ES-I3 (cell line): ENCODE results near the gene ETS1.

Experiments
- H3K36me3 ChIP-seq: 2 replicates; pipeline ENCODE4 v1.6.1; 2013; ENCODE audit warnings: mild to moderate bottlenecking, low read length, control low read depth, moderate library complexity; ENCODE audit not compliant: insufficient read depth
- H3K4me1 ChIP-seq: 2 replicates; pipeline ENCODE4 v1.6.1; 2013; ENCODE audit warnings: mild to moderate bottlenecking, control low read depth, low read length; ENCODE audit not compliant: insufficient read depth
- H3K9ac ChIP-seq: 2 replicates; pipeline ENCODE4 v1.6.1; 2013; ENCODE audit warnings: low read depth, mild to moderate bottlenecking, low read length, moderate library complexity
- H3K9me3 ChIP-seq: 2 replicates; pipeline ENCODE4 v1.6.1; 2013; ENCODE audit warnings: mild to moderate bottlenecking, low read length, moderate library complexity; ENCODE audit not compliant: control insufficient read depth, insufficient read depth

Gene ETS1

GRCh38 chr11:128501008-128501407, 86.3 kb downstream of the ETS1 start:
- H3K36me3 ChIP-seq, result no peaks in the 10 kb centered on the region
- H3K9ac ChIP-seq, result no peak overlapping the region
- H3K4me1 ChIP-seq, result peaks cover 14% of the 10 kb centered on the region
- no peaks in the 10 kb centered on the region; the same call in none of the 2 replicates for H3K9me3 ChIP-seq

DNA sequence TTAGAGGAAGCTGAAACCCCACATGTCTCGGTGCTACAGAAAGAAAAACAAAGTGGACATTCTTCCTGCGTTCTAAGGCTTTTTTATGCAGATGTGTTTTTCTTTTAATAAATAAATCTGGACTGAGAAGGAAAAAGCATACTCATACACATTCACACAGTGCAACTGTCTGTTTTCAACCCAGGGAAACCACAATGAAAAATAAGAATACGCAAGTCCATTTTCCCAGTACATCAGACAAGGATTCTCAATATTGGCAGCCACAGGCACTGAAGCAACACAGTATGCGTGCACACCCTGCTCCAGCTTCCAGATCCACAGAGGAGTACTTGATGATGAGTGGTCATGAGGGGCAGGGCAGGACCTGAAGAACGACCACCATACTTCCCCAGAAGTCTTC, 86.9 kb downstream of the ETS1 start:
- no peaks in the 10 kb centered on the region for H3K36me3 ChIP-seq
- H3K4me1 ChIP-seq, result peaks cover 14% of the 10 kb centered on the region
- H3K9me3 ChIP-seq, result no peaks in the 10 kb centered on the region; the same call in none of the 2 replicates
- no peak overlapping the region for H3K9ac ChIP-seq

GRCh38 chr11:128499613-128500253, 87.6 kb downstream of the ETS1 start:
- Histone ChIP-seq H3K9me3 (no peaks in the 10 kb centered on the region; the same call in none of the 2 replicates), H3K36me3 (no peaks in the 10 kb centered on the region), H3K4me1 (peaks cover 14% of the 10 kb centered on the region), H3K9ac (no peak overlapping the region)

DNA sequence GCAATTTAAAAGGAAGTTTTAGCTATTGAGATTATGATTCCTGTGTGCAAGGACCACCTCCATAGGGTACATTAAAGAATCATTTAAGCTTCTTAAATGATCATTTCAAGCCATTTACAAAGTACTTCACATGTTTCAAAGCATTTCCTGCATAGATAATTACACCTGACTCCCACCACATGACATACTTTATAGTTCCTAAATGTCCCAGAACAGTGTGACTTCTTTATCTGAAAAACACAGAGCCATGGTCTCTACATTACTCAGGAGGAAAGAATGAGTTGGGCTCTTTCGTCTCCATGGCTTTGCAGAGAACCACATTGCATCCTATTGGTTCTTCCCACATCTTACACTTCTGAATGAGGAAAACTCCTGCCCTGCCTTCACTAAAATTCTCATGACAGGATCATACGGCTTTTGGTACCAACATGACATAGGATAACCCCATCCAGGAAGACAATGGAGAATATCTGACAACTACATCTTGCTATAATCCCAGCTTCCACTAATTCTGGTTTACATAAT, 88.6 kb downstream of the ETS1 start:
- Histone ChIP-seq H3K9ac (no peak overlapping the region), H3K4me1 (peaks cover 11% of the 10 kb centered on the region), H3K9me3 (no peaks in the 10 kb centered on the region; the same call in none of the 2 replicates), H3K36me3 (no peaks in the 10 kb centered on the region)

DNA sequence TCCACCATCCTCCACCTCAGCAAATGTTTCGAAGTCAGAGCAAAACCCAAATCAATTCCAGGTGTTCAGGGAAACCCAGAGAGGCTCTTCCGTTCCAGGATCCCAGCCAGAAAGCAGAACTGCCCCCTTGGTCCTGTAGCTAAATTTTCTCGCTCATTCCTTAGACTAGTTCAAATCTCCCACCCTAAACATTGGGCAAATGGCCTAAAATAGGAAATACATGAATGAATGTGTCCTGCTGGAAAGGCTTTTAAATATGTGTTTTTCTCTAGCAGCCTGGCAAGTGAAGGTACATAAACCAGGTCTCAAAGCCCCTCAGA, 89.6 kb downstream of the ETS1 start:
- H3K4me1 ChIP-seq, result peaks cover 11% of the 10 kb centered on the region
- H3K36me3 ChIP-seq, result no peaks in the 10 kb centered on the region
- no peaks in the 10 kb centered on the region; the same call in 1 of the 2 replicates for H3K9me3 ChIP-seq
- no peak overlapping the region for H3K9ac ChIP-seq

GRCh38 chr11:128497061-128497775, 90.1 kb downstream of the ETS1 start:
- no peaks in the 10 kb centered on the region; the same call in 1 of the 2 replicates for H3K9me3 ChIP-seq
- H3K4me1 ChIP-seq, result peaks cover 14% of the 10 kb centered on the region
- no peak overlapping the region for H3K9ac ChIP-seq
- H3K36me3 ChIP-seq, result no peaks in the 10 kb centered on the region

GRCh38 chr11:128496692-128497060, 90.7 kb downstream of the ETS1 start:
- Histone ChIP-seq H3K4me1 (peaks cover 14% of the 10 kb centered on the region), H3K9me3 (no peaks in the 10 kb centered on the region; the same call in 1 of the 2 replicates), H3K9ac (no peak overlapping the region), H3K36me3 (no peaks in the 10 kb centered on the region)

DNA sequence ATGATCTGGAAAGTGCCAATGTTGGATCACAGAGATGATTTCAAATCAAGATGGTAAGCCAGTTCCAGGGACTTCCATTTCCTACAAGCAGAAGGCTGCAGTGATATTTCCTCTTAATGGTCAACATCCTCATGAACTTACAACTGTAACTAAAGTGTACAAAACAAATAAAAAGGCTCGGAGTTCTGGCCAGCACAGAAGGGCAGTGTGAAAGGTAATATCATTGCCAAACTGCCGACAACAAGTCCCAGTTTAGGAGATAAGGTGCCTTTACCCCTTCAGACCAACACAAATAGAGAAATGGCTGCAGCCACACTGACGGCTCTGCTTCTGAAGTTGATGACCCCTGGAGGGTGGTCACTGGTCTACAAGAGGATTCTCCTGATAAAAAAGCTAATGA, 91.1 kb downstream of the ETS1 start:
- peaks cover 14% of the 10 kb centered on the region for H3K4me1 ChIP-seq
- H3K9me3 ChIP-seq, result no peaks in the 10 kb centered on the region; the same call in 1 of the 2 replicates
- no peaks in the 10 kb centered on the region for H3K36me3 ChIP-seq
- H3K9ac ChIP-seq, result no peak overlapping the region

GRCh38 chr11:128494418-128495332, 92.7 kb downstream of the ETS1 start:
- Histone ChIP-seq H3K36me3 (peaks cover 4% of the 10 kb centered on the region; the same call in 1 of the 2 replicates), H3K9ac (no peak overlapping the region), H3K9me3 (no peaks in the 10 kb centered on the region), H3K4me1 (peaks cover 14% of the 10 kb centered on the region)

GRCh38 chr11:128493570-128493965, 93.8 kb downstream of the ETS1 start:
- H3K9me3 ChIP-seq, result no peaks in the 10 kb centered on the region
- no peak overlapping the region for H3K9ac ChIP-seq
- peaks cover 9% of the 10 kb centered on the region; the same call in 1 of the 2 replicates for H3K36me3 ChIP-seq
- peaks cover 14% of the 10 kb centered on the region for H3K4me1 ChIP-seq

GRCh38 chr11:128492903-128493569, 94.3 kb downstream of the ETS1 start:
- no peaks in the 10 kb centered on the region for H3K9me3 ChIP-seq
- H3K9ac ChIP-seq, result no peak overlapping the region
- peaks cover 9% of the 10 kb centered on the region; the same call in 1 of the 2 replicates for H3K36me3 ChIP-seq
- H3K4me1 ChIP-seq, result peaks cover 14% of the 10 kb centered on the region

DNA sequence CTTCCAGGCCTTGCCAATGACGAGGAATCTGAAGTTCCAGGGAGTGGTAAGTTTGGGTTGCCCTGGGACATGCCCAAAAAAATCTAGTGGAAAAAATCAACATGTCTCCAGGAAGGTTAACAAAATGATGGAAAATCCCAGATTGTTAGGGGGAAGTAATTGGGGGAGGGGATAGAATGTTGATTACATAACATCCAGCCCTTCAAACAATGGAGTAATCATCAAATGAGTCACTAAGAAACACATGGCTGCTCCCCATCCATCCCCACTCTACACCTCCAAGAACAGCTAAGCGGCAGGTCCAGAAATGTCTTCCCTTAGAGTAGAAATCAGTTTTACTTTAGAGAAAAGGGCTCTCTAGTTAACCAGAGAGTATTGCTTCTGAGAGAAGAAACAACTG, 94.9 kb downstream of the ETS1 start:
- no peaks in the 10 kb centered on the region for H3K9me3 ChIP-seq
- peaks cover 9% of the 10 kb centered on the region; the same call in 1 of the 2 replicates for H3K36me3 ChIP-seq
- H3K4me1 ChIP-seq, result peaks cover 9% of the 10 kb centered on the region
- H3K9ac ChIP-seq, result no peak overlapping the region

GRCh38 chr11:128491195-128491936, 96.0 kb downstream of the ETS1 start:
- no peak overlapping the region for H3K9ac ChIP-seq
- H3K9me3 ChIP-seq, result no peaks in the 10 kb centered on the region
- peaks cover 9% of the 10 kb centered on the region; the same call in 1 of the 2 replicates for H3K36me3 ChIP-seq
- peaks cover 3% of the 10 kb centered on the region; the same call in 1 of the 2 replicates for H3K4me1 ChIP-seq
